HG02759 (cell line): ENCODE measurements around the gene FAM184A.

Source experiments
- ATAC-seq: cut with Tn5 transposase; IDR thresholded peaks from one replicate; pipeline ENCODE4 v1.9.1; 2021; ENCODE audit warnings: mild to moderate bottlenecking, moderate library complexity; ENCODE audit not compliant: unreplicated experiment

The FAM184A gene

DNA sequence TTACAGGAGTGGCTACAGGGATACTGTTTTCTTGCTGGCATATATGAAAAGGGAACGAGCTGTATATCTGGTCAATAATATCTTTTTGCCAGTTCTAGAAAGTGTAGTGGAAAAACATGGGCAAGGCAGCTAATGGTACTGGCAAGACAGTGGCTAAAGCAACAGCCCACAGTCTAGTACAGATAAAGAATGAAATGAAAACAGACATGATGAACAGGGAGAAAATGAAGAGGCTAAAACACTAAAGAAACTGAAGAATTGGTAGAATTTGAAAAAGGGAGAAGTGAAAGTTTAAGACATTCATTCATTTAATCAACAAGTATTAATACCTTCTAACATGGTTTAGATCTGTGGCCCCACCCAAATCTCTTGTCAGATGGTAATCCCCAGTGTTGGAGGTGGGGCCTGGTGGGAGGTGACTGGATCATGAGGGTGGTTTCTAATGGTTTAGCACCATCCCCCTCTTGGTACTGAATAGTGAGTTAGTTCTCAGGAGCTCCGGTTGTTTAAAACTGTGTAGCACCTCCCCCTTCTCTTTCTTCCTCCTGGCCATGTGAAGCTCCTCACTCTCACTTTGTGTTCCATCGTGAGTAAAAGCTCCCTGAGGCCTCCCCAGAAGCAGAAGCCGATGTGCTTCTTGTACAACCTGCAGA, 18.1 kb downstream of the FAM184A start:
- ATAC-seq, result no peak

DNA sequence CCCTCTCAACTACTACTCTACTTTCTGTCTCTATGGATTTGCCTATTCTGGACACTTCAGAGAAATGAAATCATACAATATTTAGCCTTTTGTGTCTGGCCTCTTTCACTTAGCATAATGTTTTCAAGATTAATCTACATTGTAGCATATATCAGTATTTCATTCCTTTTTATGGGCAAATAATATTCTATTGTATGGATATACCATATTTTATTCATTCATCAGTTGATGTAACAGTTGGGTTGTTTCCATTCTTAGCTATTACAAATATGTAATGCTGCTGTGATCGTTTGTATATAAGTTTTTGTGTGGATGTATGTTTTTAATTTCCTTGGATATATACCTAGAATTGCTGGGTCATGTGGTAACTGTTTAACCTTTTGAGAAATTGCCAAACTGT, 23.4 kb downstream of the FAM184A start:
- ATAC-seq, result no peak

DNA sequence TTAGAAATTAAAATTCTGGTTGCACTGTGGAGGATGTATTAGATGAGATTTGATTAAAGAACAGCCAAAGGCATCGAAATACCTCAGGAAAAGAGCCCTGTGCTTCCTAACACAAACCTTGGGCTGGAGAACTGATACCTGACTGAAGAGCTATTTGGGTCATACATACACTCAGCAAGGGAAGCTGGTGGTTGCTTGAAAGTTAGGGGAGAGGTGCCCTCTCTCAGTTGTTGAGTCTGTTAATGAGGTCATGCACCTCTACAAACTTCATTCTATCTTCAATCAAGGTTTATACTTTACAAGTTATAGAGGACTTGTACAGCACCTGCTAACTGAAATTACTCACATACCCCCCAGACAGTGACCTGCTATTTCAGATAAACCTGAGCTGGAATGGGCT, 25.5 kb downstream of the FAM184A start:
- ATAC-seq, result no peak

DNA sequence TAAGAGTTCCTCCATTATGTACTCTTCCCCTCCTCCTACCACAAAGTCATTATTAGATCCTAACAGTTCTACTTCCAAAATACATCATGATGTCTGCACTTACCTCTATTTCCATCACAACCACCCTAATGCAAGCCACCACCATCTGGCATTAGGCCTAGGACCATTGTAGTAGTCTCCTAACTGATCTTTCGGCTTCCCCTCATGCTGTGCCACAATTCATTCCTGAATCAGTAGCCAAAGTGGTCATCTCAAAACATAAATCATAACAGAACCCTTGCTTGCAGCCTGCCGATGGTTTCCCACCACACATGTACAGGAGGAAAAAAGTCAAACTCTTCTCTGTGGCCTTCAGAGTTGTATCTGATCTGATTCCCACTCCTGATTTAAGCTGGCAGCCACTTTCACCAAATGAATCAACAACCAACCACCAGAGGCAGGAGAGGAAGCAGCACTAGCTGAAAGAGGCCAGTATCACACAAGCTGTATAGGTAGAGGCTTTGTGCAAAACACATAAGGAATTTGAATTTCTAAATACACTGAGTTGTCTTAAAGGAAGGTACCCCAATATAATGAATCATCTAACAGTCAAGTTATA, 26.1 kb downstream of the FAM184A start:
- no peak for ATAC-seq

DNA sequence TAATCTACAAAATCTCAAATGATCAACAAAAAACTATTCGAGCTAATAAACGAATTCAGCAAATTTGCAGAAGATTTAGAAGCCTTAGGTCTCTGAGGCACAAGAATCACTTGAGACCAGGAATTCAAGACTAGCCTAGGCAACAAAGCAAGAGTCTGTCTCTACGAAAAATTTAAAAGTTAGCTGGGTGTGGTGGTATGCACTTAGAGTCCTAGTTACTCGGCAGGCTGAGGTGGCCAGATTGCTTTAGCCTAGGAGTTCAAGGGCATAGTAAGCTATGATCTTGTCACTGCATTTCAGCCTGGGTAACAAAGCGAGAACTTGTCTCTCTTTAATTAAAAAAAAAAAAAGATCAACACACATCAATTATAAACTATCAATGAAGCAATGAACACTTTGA, 34.2 kb downstream of the FAM184A start:
- no peak for ATAC-seq

DNA sequence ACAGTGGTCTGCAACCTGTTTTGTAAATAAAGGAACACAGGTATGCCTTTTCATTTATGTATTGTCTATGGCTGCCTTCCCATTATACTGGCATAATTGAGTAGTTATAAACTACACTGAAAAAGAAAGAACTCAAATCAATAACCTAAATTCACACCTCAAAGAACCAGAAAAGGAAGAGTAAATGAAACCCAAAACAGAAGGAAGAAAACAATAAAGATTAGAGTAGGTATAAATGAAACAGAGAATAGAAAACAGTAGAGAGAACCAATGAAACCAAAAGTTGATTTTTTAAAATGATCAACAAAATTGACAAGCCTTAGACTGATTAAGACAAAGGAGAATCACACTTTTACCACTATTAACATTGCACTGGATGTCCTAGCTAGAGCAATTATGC, 34.7 kb downstream of the FAM184A start:
- ATAC-seq, result no peak

DNA sequence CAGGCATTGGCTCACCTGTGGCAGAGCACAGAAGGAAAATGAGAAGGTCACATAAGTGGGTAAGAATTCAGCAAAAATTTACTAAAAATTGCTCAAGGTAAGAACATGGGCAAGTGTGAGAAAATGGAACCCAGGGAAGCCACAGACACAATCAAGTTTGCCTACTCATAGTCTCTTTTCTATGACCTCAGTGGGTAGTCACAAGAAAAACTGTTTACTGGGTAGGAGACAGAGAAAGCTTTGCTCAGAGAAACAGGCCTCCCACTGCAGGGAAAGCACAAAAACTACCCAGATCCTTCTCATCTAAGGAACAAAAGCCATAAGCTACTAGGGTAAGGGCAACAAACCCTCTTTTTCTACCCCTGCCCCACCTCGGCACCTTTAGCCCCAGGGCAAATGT, 35.2 kb downstream of the FAM184A start:
- ATAC-seq, result no peak

DNA sequence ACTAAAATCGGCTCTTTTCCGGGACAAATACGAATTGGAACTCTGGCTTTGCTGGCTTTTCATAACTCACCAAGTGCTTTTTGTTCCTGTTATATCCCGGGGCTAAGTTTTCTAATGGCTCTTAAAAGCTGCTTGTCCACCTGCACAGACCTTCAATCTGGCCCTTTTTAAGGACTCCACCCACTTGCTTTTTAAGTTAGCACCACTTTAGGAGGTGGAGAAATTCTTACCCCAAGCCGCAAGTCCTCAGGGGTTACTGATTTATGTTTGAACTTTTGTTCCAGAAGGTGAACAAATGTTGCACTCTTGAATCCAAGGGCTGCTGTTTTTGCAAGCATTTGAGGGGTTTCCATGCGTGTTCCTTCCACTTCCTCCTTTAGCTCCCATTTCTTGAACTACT, 37.8 kb downstream of the FAM184A start:
- ATAC-seq, result no peak

DNA sequence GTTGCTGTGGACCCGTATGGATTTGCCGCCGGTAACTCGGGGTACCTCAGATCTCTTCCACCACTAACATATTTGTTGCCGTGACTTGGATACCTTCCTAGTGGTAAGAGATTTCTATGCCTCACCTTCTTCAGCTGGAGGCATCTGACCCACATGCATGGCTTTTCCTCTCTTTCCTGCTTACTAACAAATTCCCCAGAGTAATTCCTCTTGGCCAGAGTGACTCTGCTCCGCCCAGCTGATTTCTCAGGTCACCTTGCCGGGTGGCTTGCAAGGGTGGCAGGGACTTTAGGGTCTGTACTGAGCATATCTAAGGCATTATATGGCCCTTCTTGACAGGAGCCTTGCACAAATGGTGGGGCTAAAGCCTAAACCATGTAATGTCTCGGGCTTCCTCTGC, 38.2 kb downstream of the FAM184A start:
- ATAC-seq, result no peak

DNA sequence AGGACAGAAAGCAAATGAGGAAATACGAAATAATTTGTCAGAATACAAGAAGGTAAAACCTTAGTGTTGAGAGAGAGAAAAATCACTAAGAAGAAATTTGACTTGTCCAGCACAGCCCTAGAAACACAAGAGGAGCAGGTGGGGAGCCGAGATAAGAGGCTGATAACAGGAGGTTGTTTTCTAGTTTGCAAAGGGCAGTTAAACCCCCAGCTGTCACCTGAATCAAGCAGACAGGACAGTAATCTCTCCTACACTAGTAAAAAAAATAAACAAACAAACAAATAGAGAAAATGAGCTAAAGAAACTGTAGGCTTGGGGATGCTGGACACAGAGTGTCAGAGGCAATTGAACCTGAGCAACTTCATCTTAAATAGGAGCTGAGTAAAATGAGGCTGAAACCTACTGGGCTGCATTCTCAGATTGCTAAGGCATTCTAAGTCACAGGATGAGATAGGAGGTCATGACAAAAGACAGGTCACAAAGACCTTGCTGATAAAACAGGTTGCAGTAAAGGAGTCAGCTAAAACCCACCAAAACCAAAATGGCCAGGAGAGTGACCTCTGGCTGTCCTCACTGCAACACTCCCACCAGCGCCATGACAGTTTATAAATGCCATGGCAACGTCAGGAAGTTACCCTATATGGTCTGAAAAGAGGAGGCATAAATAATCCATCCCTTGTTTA, 40.4 kb downstream of the FAM184A start:
- ATAC-seq, result no peak

DNA sequence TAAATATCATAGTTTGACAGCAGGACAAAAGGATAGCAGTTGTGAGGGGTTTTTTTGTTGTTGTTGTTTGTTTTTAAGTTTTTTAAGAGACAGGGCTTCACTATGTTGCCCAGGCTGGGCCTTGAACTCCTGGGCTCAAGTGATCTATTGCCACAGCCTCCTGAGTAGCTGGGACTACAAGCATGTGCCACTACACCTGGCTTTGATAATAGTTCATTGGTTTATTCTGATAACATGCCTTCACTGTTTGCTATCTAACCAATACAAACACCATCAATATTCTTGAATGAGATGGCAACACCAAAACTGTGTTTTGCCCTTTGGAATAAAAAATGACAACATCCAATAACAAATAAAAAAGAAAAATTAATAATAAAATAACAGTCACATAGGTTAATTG, 41.2 kb downstream of the FAM184A start:
- no peak for ATAC-seq

DNA sequence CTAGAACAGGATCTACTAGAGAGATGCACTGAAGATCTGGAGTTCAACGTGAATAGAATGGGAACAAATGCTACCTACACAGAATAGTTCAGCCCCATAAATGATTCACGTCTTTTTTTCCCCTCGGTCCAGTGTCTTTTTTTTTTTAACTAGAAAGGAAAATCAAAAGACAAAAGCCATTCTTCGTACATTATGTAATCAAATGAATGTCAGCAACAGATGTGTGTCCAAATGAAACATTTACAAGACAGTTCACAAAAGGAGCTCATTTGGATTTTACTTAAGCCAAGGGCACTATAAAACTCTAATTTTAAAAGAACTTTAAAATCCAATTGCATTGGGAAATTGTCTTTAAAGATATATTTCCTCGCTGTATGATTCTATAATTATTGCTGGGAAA, 42.4 kb downstream of the FAM184A start:
- no peak for ATAC-seq

DNA sequence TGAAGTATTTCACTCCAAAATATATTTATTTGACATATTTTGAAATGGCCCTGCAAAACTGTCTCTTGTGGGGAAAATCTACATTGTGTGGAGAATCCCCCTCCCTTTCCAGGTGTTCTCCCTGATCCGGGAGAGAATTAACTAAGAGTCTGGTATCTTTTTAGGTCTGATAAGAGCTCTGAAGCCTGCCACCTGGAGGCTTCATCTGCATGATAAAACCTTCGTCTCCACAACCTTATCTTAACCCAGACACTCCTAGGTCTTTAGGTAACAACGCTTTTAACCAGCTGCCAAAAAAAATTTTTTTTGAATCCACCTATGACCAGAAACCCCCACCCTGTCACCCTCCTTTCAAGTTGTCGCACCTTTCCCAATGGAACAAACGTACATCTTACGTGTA, 43.0 kb downstream of the FAM184A start:
- ATAC-seq, result no peak

DNA sequence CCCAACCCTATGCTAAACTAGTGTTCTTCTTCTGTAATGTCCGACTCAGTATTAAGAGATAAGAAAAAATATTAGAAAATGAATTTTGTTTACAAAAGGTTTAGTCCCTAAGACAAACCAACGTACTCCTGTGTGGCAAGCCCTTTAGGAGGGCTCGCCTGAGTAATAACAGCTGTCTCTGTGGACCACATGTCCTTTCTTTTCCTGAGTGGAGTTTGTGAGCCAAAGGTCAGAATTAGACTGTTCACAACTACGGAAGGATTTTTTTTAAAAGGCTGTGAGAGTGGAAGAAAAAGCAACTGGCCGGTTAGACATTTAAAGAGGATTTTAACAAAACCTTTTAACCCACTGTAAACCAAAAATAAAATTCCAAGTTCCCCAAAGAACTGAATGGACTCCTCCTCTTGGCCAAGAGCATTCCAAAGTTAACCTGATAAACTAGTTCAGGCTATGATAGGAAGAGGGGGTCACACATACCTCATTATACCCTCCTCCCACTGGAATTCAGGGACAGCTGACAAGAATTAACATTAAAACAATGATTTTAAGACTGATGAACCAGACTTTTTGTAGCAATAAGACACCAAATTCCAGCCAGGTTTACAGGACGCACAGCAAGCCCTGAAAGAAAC, 43.5 kb downstream of the FAM184A start:
- ATAC-seq, result no peak

DNA sequence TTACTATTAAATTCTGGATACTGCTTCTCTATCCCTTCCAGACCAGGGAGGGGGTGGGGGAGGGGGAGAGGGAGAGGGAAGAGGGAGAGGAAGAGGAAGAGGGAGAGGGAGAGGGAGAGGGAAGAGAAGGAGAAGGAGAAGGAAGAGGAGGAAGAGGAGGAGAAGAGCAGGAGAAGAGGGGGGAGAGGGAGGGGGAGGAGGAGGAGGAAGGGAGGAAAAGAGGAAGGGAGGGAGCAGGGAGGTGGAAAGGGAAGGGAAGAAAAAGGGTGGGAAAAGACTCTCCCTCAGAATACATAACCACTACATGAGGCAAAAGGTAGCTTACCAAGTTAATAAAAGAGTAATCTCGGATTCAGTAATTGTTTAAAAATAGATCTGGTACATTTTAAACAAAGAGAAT, 46.0 kb downstream of the FAM184A start:
- ATAC-seq, result no peak

DNA sequence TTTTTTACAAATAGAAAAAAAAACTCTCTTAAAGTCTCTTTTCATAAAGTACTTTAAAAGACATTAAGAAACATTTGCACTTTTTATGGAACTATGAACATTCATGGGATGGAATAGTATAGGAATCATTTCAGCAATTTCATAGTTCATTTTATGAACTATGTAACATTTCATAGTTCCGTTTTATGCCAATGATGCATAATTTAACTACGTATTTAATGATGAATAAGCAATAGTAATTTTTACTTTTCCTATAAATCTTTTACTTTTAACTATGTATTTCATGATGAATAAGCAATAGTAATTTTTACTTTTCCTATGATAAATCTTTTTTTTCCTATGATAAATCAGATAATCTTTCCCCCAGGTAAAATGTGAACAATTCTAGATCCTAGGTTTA, 47.7 kb downstream of the FAM184A start:
- no peak for ATAC-seq

DNA sequence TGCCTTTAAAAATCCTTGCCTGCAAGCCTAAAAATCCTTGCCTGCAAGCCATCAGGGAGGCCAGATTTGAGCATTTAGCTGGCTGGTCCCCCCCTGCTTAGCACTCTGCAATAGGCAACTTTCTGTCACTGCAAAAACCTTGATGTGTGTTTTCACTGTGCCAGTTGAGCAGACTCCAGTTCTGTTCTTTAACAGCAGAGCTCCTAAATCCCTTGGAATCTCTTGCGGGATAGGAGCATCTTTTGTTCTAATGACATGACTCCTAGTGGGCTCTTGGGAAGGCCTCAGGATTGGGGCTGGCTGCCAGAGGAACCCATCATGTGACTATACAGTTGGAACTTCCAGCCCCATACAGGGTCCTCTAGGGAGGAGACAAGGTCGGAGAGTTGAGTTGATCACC, 50.4 kb downstream of the FAM184A start:
- no peak for ATAC-seq

DNA sequence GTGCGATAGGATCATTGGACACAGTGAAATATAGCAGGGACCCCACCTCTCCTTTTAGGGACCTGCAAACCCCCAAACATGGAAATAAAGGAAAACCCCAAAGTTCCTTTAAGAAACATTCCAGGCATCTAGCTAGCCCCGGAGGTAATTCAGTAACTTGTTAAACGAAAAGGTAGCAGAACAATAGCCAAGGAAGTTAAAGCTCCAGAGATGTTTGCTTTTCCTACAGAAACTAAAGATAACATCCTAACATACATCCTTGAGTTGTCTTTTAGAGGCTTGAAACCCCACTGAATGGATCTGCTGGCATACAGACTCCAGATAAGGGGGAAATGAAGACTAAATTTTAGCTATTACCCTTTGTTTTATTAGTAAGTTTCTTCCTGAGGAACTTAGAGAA, 51.0 kb downstream of the FAM184A start:
- ATAC-seq, result no peak

DNA sequence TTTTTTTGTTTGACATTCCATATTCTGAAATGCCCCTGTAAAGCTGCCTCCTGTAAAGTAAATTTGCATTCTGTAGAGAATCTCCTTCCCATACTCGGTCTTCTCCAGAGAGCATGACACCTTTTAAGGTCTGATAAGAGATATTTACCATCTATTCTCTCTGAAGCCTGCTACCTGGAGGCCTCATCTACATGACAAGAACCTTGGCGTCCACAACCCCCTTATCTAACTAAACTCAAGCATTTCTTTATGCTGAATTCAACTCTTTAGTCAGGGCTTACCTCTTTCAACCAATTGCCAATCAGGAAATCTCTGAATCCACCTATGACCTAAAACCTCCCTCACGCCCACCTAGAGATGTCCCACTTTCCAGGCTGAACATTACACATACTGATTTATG, 51.6 kb downstream of the FAM184A start:
- no peak for ATAC-seq

DNA sequence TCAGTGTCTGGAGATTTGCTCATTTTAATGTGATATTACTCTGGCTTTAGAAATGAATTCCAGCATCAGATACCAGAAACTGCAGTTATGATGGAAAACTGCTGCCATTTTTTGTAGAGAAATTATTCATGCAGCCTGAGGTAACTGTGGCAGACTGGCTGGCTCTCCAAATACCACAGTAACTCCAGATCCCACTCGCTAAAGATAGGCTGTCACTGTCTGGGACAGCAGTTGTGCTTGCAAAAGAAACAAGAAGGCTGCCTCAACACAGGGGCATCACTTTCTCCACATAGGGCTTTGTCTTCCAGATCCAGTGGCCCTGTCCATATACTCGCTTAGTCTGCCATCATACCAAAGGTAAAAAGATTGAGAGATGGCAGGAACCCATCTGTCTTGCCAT, 52.7 kb downstream of the FAM184A start:
- no peak for ATAC-seq

DNA sequence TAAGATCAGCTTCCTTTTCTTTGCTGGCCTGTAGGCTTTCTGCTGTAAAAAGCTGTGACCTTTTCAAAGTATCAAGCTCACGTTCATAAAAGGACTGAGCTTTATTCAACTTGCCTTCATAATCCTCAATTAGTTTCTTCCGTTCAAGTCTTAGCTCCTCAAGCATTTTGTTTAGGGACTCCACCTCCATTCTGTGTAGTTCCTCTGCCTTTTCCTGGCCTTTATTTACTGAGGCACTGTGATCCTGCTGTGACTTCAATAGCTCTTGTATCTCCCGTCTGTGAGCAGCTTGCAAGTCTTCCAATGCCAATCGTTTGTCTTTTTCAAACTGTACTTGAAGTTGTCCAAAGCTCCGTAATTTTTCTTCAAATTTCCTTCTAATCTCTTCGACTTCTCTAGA, 54.4 kb downstream of the FAM184A start:
- ATAC-seq, result no peak

DNA sequence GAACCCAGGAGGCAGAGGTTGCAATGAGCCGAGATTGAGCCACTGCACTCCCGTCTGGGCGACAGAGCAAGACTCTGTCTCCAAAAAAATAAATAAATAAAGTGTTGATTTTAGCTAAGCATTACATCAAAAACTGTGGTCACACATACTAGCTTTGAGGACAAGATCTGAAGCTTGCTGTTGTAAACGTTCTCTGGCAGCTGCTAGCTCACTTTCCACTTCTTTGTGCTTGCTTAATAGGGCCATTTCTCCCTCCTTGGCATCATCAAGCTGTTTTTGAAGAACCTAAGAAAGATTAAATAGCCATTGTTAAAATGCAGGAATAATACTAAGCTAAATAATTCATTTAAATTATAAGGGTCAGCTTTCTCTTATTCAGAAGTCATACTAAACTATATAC, 55.7 kb downstream of the FAM184A start:
- ATAC-seq, result no peak
